Hepatocyte (in vitro differentiated cells): ENCODE data around the gene DAPP1.

Source experiments
- CTCF ChIP-seq: fragments of 200-600 bp; sonication (generic); IDR thresholded peaks from 2 replicates; pipeline ENCODE4 v1.5.1; 2016; ENCODE audit warnings: antibody characterized with exemption, mild to moderate bottlenecking; ENCODE audit not compliant: poor library complexity
- EZH2phosphoT487 ChIP-seq: fragments of 200-600 bp; sonication (generic); IDR thresholded peaks from one replicate; pipeline ENCODE4 v1.6.1; 2018; ENCODE audit warnings: antibody characterized with exemption, mild to moderate bottlenecking, low read depth, moderate library complexity; ENCODE audit not compliant: unreplicated experiment, severe bottlenecking

GRCh38 chr4:99893029-99893428, 76.4 kb downstream of the DAPP1 start:
- TF ChIP-seq CTCF: no peak
- no peak for TF ChIP-seq EZH2phosphoT487
